HFFc6 (cell line): ENCODE results near the gene HRH4. TPM values are rescaled to one million over a fixed set of nuclear protein-coding genes. Genes with fewer than 3 reads are reported as not detected.

Source experiments
- DNase-seq: peaks from one replicate; pipeline ENCODE4 v3.0.0-alpha.2; 2018
- H3K27ac Mint-ChIP-seq: 2 replicates; pipeline ENCODE4 v1.8.0; 2020; ENCODE audit warnings: mild to moderate bottlenecking, mixed read lengths
- H3K27me3 Mint-ChIP-seq: 2 replicates; pipeline ENCODE4 v1.8.0; 2021; ENCODE audit warnings: mild to moderate bottlenecking, moderate library complexity, mixed read lengths; ENCODE audit not compliant: insufficient read depth
- H3K36me3 Mint-ChIP-seq: 2 replicates; pipeline ENCODE4 v1.8.0; 2021; ENCODE audit warnings: low read depth, mixed read lengths
- H3K4me1 Mint-ChIP-seq: 2 replicates; pipeline ENCODE4 v1.8.0; 2020; ENCODE audit warnings: low read depth, mixed read lengths
- H3K4me3 Mint-ChIP-seq: 2 replicates; pipeline ENCODE4 v1.8.0; 2020; ENCODE audit warnings: mild to moderate bottlenecking, moderate library complexity, mixed read lengths
- H3K9me3 Mint-ChIP-seq: 2 replicates; pipeline ENCODE4 v1.8.0; 2020; ENCODE audit warnings: mild to moderate bottlenecking, mixed read lengths
- CTCF ChIP-seq: fragments of 200-600 bp; sonication (generic); IDR thresholded peaks from 2 replicates; pipeline ENCODE4 v1.5.0; 2021; ENCODE audit warnings: antibody characterized with exemption, mild to moderate bottlenecking
- total RNA-seq, 6 experiments: library from RNA; stranded (reverse); fragmentation: NEBNext Ultra II Directional; extraction: Animal tissue kit (Norgen Biotek cat#: 25700); gene quantifications; 2 replicates in 1 of 6; 3 replicates in 5 of 6; pipeline ENCODE4 v1.2.3, GENCODE V29; 2021

The HRH4 gene
- total RNA-seq, 6 experiments from 2014 or later = not detected

- no peaks in the 10 kb centered on the region for H3K36me3 Mint-ChIP-seq
- no peak for DNase-seq
- TF ChIP-seq CTCF = no peak
- no peak overlapping the region for H3K27ac Mint-ChIP-seq
- no peaks in the 10 kb centered on the region for H3K4me1 Mint-ChIP-seq
- peaks cover 3% of the 10 kb centered on the region for H3K27me3 Mint-ChIP-seq
- H3K9me3 Mint-ChIP-seq = no peaks in the 10 kb centered on the region
- H3K4me3 Mint-ChIP-seq = no peak overlapping the region
Measured at GRCh38 chr18:24517554-24517953, 57.1 kb downstream of the HRH4 start.

- H3K9me3 Mint-ChIP-seq = no peaks in the 10 kb centered on the region
- H3K4me1 Mint-ChIP-seq = no peaks in the 10 kb centered on the region
- no peaks in the 10 kb centered on the region for H3K36me3 Mint-ChIP-seq
- H3K27me3 Mint-ChIP-seq = peaks cover 3% of the 10 kb centered on the region
- no peak for TF ChIP-seq CTCF
- no peak overlapping the region for H3K27ac Mint-ChIP-seq
- H3K4me3 Mint-ChIP-seq = no peak overlapping the region
- DNase-seq = no peak
Measured at GRCh38 chr18:24518596-24518995, 58.2 kb downstream of the HRH4 start.

Other genes starting within 250 kb of the HRH4 start
- gene OSBPL1A, start 62.8 kb upstream of the HRH4 start, total RNA-seq = 10 to 100 TPM in 4 of 6 experiments, 1 to 10 TPM in 2; 6.2 to 16.3 (median 13.7) TPM
- 10 to 100 TPM; 37.5 to 49.6 (median 45.6) TPM for gene IMPACT, start 34.0 kb upstream of the HRH4 start, total RNA-seq